ENCODE measurements around the gene COL4A2. TPM values are rescaled to one million over a fixed set of nuclear protein-coding genes. Genes with fewer than 3 reads are reported as not detected.

The COL4A2 gene
- total RNA-seq, 1 donor from 2014 or later = 1,414 TPM

GRCh38 chr13:110443622-110444225 is 136.6 kb downstream of the COL4A2 start:
- Histone ChIP-seq H4K20me1 (ENCODE audit: insufficient read depth, low read length) (peaks cover 14% of the 10 kb centered on the region), H3K79me2 (ENCODE audit: insufficient read depth, low read length) (no peaks in the 10 kb centered on the region), H3K4me1 (ENCODE audit: insufficient read depth, low read length) (peaks cover 55% of the 10 kb centered on the region), H3K27me3 (ENCODE audit: insufficient read depth, low read length) (no peaks in the 10 kb centered on the region), H3K36me3 (ENCODE audit: insufficient read depth, low read length) (peaks cover 46% of the 10 kb centered on the region), H3K4me3 (ENCODE audit: insufficient read depth, low read depth, low read length) (no peak overlapping the region), H3K9ac (ENCODE audit: low read length) (peak overlapping the region; percentile 49), H2AFZ (ENCODE audit: low read depth, low read length) (no peak overlapping the region), H3K9me3 (ENCODE audit: insufficient read depth, low read depth, low read length) (no peaks in the 10 kb centered on the region), H3K27ac (ENCODE audit: low read depth, low read length) (peak overlapping the region; percentile 53), H3K4me2 (ENCODE audit: low read length) (peak overlapping the region; percentile 39)
- no peaks in the 10 kb centered on the region for H3K27me3 Mint-ChIP-seq (ENCODE audit: low read depth, unreplicated experiment)
- peaks cover 48% of the 10 kb centered on the region for H3K36me3 Mint-ChIP-seq (ENCODE audit: low read depth, unreplicated experiment)
- H3K27ac Mint-ChIP-seq (ENCODE audit: unreplicated experiment) = no peak overlapping the region
- TF ChIP-seq CTCF (IDR thresholded peaks at IDR 0.05; ENCODE audit: insufficient read depth, low read depth, low read length) (no peak), EZH2 (IDR thresholded peaks at IDR 0.05; ENCODE audit: insufficient read depth, low read length) (no peak)
- H3K9me3 Mint-ChIP-seq (ENCODE audit: unreplicated experiment) = no peaks in the 10 kb centered on the region
- DNase-seq (ENCODE audit: low read depth) = no peak
- H3K4me1 Mint-ChIP-seq (ENCODE audit: low read depth, unreplicated experiment) = peaks cover 53% of the 10 kb centered on the region
- H3K4me3 Mint-ChIP-seq (ENCODE audit: unreplicated experiment) = no peak overlapping the region
- FAIRE-seq = no peak

- no peak for FAIRE-seq
- no peaks in the 10 kb centered on the region for H3K9me3 Mint-ChIP-seq (ENCODE audit: unreplicated experiment)
- no peaks in the 10 kb centered on the region for H3K27me3 Mint-ChIP-seq (ENCODE audit: low read depth, unreplicated experiment)
- Histone ChIP-seq H3K4me1 (ENCODE audit: insufficient read depth, low read length) (peaks cover 56% of the 10 kb centered on the region), H2AFZ (ENCODE audit: low read depth, low read length) (no peak overlapping the region), H3K36me3 (ENCODE audit: insufficient read depth, low read length) (peaks cover 46% of the 10 kb centered on the region), H3K9ac (ENCODE audit: low read length) (peak overlapping the region; percentile 49), H3K9me3 (ENCODE audit: insufficient read depth, low read depth, low read length) (no peaks in the 10 kb centered on the region), H3K27ac (ENCODE audit: low read depth, low read length) (peak overlapping the region; percentile 53), H3K4me2 (ENCODE audit: low read length) (peak overlapping the region; percentile 39), H3K4me3 (ENCODE audit: insufficient read depth, low read depth, low read length) (no peak overlapping the region), H3K27me3 (ENCODE audit: insufficient read depth, low read length) (no peaks in the 10 kb centered on the region), H4K20me1 (ENCODE audit: insufficient read depth, low read length) (peaks cover 14% of the 10 kb centered on the region), H3K79me2 (ENCODE audit: insufficient read depth, low read length) (no peaks in the 10 kb centered on the region)
- peaks cover 50% of the 10 kb centered on the region for H3K36me3 Mint-ChIP-seq (ENCODE audit: low read depth, unreplicated experiment)
- DNase-seq (ENCODE audit: low read depth) = peak; percentile 43
- no peak overlapping the region for H3K4me3 Mint-ChIP-seq (ENCODE audit: unreplicated experiment)
- peaks cover 58% of the 10 kb centered on the region for H3K4me1 Mint-ChIP-seq (ENCODE audit: low read depth, unreplicated experiment)
- TF ChIP-seq EZH2 (IDR thresholded peaks at IDR 0.05; ENCODE audit: insufficient read depth, low read length) = no peak
- peak; percentile 10 for TF ChIP-seq CTCF (IDR thresholded peaks at IDR 0.05; ENCODE audit: insufficient read depth, low read depth, low read length)
- no peak overlapping the region for H3K27ac Mint-ChIP-seq (ENCODE audit: unreplicated experiment)
Observed at GRCh38 chr13:110444226-110444653, 137.2 kb downstream of the COL4A2 start.

- H3K36me3 Mint-ChIP-seq (ENCODE audit: low read depth, unreplicated experiment) = peaks cover 47% of the 10 kb centered on the region
- no peak overlapping the region for H3K4me3 ChIP-seq (ENCODE audit: insufficient read depth, low read depth, low read length)
- H3K36me3 ChIP-seq (ENCODE audit: insufficient read depth, low read length) = peaks cover 45% of the 10 kb centered on the region
- no peaks in the 10 kb centered on the region for H3K9me3 Mint-ChIP-seq (ENCODE audit: unreplicated experiment)
- peaks cover 58% of the 10 kb centered on the region for H3K4me1 Mint-ChIP-seq (ENCODE audit: low read depth, unreplicated experiment)
- H3K27ac ChIP-seq (ENCODE audit: low read depth, low read length) = peak overlapping the region; percentile 28
- no peak overlapping the region for H3K4me3 Mint-ChIP-seq (ENCODE audit: unreplicated experiment)
- no peak overlapping the region for H3K27ac Mint-ChIP-seq (ENCODE audit: unreplicated experiment)
- H3K4me2 ChIP-seq (ENCODE audit: low read length) = peak overlapping the region; percentile 23
- H3K4me1 ChIP-seq (ENCODE audit: insufficient read depth, low read length) = peaks cover 56% of the 10 kb centered on the region
- H3K79me2 ChIP-seq (ENCODE audit: insufficient read depth, low read length) = no peaks in the 10 kb centered on the region
- TF ChIP-seq EZH2 (IDR thresholded peaks at IDR 0.05; ENCODE audit: insufficient read depth, low read length) (no peak), CTCF (IDR thresholded peaks at IDR 0.05; ENCODE audit: insufficient read depth, low read depth, low read length) (no peak)
- H3K9me3 ChIP-seq (ENCODE audit: insufficient read depth, low read depth, low read length) = no peaks in the 10 kb centered on the region
- H3K9ac ChIP-seq (ENCODE audit: low read length) = peak overlapping the region; percentile 13
- H3K27me3 Mint-ChIP-seq (ENCODE audit: low read depth, unreplicated experiment) = no peaks in the 10 kb centered on the region
- no peaks in the 10 kb centered on the region for H3K27me3 ChIP-seq (ENCODE audit: insufficient read depth, low read length)
- no peak for FAIRE-seq
- DNase-seq (ENCODE audit: low read depth) = peak; percentile 59
- H2AFZ ChIP-seq (ENCODE audit: low read depth, low read length) = no peak overlapping the region
- H4K20me1 ChIP-seq (ENCODE audit: insufficient read depth, low read length) = peaks cover 14% of the 10 kb centered on the region
Observed at GRCh38 chr13:110445183-110445582, 138.1 kb downstream of the COL4A2 start.

Measured in astrocyte (in vitro differentiated cells and primary cell).